Measurements from ENCODE around the gene CAV1. TPM values are rescaled to one million over a fixed set of nuclear protein-coding genes. Genes with fewer than 3 reads are reported as not detected.
A peak's percentile ranks its signal among the peaks of the same experiment; 100 is the strongest.

Gene CAV1
- polyA plus RNA-seq, 1 donor (not counting 4 experiments of a cell fraction or from before 2014, with no cell fraction given), result 2,905 TPM

- DNase-seq (ENCODE audit: low read depth, low spot score) (no peak), FAIRE-seq (no peak)
- Histone ChIP-seq H3K4me2 (ENCODE audit: control insufficient read depth, extremely low read depth, insufficient read depth, low read depth, low read length) (no peak overlapping the region), H2AFZ (ENCODE audit: control insufficient read depth, low read length) (no peak overlapping the region), H4K20me1 (ENCODE audit: control insufficient read depth, extremely low read depth, insufficient read depth, low read length) (peaks cover 39% of the 10 kb centered on the region), H3K27ac (ENCODE audit: control insufficient read depth, insufficient read depth, low read length) (no peak overlapping the region), H3K9me1 (ENCODE audit: control insufficient read depth, extremely low read depth, insufficient read depth, low read length) (no peaks in the 10 kb centered on the region), H3K9me3 (ENCODE audit: control insufficient read depth, low read depth, low read length) (no peaks in the 10 kb centered on the region), H3K9ac (ENCODE audit: control insufficient read depth, extremely low read depth, insufficient read depth, low read length) (no peak overlapping the region), H3K36me3 (ENCODE audit: control insufficient read depth in 2 of 2, extremely low read depth in 1 of 2, insufficient read depth in 2 of 2, low read length in 2 of 2) (peaks cover 30 to 60% of the 10 kb centered on the region in 2 experiments), H3K27me3 (ENCODE audit: control insufficient read depth, extremely low read depth, insufficient read depth, low read length) (no peaks in the 10 kb centered on the region), H3K79me2 (ENCODE audit: control insufficient read depth, insufficient read depth, low read length) (peaks cover 95% of the 10 kb centered on the region), H3K4me1 (ENCODE audit: control insufficient read depth, extremely low read depth, insufficient read depth, low read length) (peaks cover 15% of the 10 kb centered on the region), H3K4me3 (ENCODE audit: control insufficient read depth in 2 of 3, extremely low read depth in 1 of 3, insufficient read depth in 2 of 3, low read depth in 1 of 3, low read length in 3 of 3) (no peak overlapping the region)
- TF ChIP-seq CTCF (optimal IDR thresholded peaks at IDR 0.05 in 1 of 3, IDR thresholded peaks at IDR 0.05 in 1 of 3, conservative IDR thresholded peaks at IDR 0.05 in 1 of 3; ENCODE audit: extremely low read depth in 1 of 3, insufficient read depth in 2 of 3, low read length in 3 of 3) (no peak), EZH2 (IDR thresholded peaks at IDR 0.05; ENCODE audit: low read length) (no peak)
- dilution Hi-C loops (cut with MboI; ENCODE audit: extremely low pct_ligation_motif_present, low sequenced_read_pairs), result no loop called here
These were observed 17.1 kb downstream of the CAV1 start for GRCh38 chr7:116541951-116542350.

- no peak overlapping the region for H3K9ac ChIP-seq (ENCODE audit: control insufficient read depth, extremely low read depth, insufficient read depth, low read length)
- FAIRE-seq, result no peak
- H3K27me3 ChIP-seq (ENCODE audit: control insufficient read depth, extremely low read depth, insufficient read depth, low read length), result no peaks in the 10 kb centered on the region
- no peak overlapping the region for H2AFZ ChIP-seq (ENCODE audit: control insufficient read depth, low read length)
- H3K9me3 ChIP-seq (ENCODE audit: control insufficient read depth, low read depth, low read length), result no peaks in the 10 kb centered on the region
- peak overlapping the region; percentile 64 for H3K27ac ChIP-seq (ENCODE audit: control insufficient read depth, insufficient read depth, low read length)
- dilution Hi-C loops (cut with MboI; ENCODE audit: extremely low pct_ligation_motif_present, low sequenced_read_pairs), result no loop called here
- peaks cover 15% of the 10 kb centered on the region for H3K4me1 ChIP-seq (ENCODE audit: control insufficient read depth, extremely low read depth, insufficient read depth, low read length)
- H3K36me3 ChIP-seq (ENCODE audit: control insufficient read depth in 2 of 2, extremely low read depth in 1 of 2, insufficient read depth in 2 of 2, low read length in 2 of 2), result peaks cover 25 to 60% of the 10 kb centered on the region in 2 experiments
- no peak for DNase-seq (ENCODE audit: low read depth, low spot score)
- no peak overlapping the region for H3K4me2 ChIP-seq (ENCODE audit: control insufficient read depth, extremely low read depth, insufficient read depth, low read depth, low read length)
- H4K20me1 ChIP-seq (ENCODE audit: control insufficient read depth, extremely low read depth, insufficient read depth, low read length), result peaks cover 39% of the 10 kb centered on the region
- no peak overlapping the region for H3K4me3 ChIP-seq (ENCODE audit: control insufficient read depth in 2 of 3, extremely low read depth in 1 of 3, insufficient read depth in 2 of 3, low read depth in 1 of 3, low read length in 3 of 3)
- peaks cover 95% of the 10 kb centered on the region for H3K79me2 ChIP-seq (ENCODE audit: control insufficient read depth, insufficient read depth, low read length)
- no peak for TF ChIP-seq CTCF (optimal IDR thresholded peaks at IDR 0.05 in 1 of 3, IDR thresholded peaks at IDR 0.05 in 1 of 3, conservative IDR thresholded peaks at IDR 0.05 in 1 of 3; ENCODE audit: extremely low read depth in 1 of 3, insufficient read depth in 2 of 3, low read length in 3 of 3)
- no peak for TF ChIP-seq EZH2 (IDR thresholded peaks at IDR 0.05; ENCODE audit: low read length)
- H3K9me1 ChIP-seq (ENCODE audit: control insufficient read depth, extremely low read depth, insufficient read depth, low read length), result no peaks in the 10 kb centered on the region
These were observed 17.8 kb downstream of the CAV1 start for GRCh38 chr7:116542618-116543017.
